Measurements from ENCODE around the gene STOML2.
"Not testable (repeated sequence)": the region's sequence is repeated elsewhere in the genome, so short reads cannot be mapped to it uniquely, and the experiment has no call there.

Gene STOML2

GRCh38 chr9:35102769-35103659, at the start of gene STOML2:
TSS of gene STOML2 (minus strand) at chr9:35103131. CDS start at chr9:35103094, 37 bp downstream.
- peak; percentile 97 for DNase-seq

GRCh38 chr9:35147941-35148563, 45.1 kb upstream of the STOML2 start:
- not testable (repeated sequence) for DNase-seq

- DNase-seq, result no peak
These were observed 39.1 kb upstream of the STOML2 start for GRCh38 chr9:35142037-35142436.

- DNase-seq, result no peak
These were observed 37.2 kb upstream of the STOML2 start for GRCh38 chr9:35140093-35140492.

GRCh38 chr9:35136866-35137265, 33.9 kb upstream of the STOML2 start:
- DNase-seq, result no peak

DNA sequence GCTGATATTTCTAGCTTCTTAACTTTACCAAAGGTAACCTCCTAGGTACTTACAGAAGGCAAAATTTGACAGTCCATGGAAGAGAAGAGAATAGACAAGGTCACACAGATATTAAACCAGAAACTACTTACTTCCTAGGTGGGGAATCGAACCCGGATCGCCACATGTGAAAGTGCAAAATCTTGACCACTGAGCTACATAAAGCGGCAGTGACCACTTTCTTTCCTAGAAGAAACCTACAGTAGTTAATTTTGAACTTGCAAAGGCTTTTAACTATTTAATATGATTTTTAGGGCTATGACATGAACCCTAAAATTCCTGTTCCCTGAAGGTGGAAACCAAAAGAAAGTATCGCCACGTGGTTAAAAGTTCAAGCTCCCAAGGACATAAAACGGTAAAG, 33.1 kb upstream of the STOML2 start:
- no peak for DNase-seq

DNA sequence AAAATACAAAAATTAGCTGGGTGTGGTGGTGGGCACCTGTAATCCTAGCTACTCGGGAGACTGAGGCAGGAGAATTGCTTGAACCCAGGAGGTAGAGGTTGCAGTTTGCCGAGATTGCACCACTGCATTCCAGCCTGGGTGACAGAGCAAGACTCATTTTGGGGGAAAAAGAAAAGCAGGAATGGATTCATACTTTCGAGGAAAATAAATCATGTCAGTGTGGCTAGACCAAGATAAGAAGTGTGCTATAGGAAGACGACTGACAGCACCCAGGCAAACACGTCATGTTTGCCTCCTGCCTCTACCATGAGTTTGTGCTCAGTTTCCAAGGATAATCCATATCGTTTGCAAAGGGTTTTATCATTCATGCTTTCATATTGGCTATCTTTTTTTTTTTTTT, 32.0 kb upstream of the STOML2 start:
- DNase-seq, result no peak

DNA sequence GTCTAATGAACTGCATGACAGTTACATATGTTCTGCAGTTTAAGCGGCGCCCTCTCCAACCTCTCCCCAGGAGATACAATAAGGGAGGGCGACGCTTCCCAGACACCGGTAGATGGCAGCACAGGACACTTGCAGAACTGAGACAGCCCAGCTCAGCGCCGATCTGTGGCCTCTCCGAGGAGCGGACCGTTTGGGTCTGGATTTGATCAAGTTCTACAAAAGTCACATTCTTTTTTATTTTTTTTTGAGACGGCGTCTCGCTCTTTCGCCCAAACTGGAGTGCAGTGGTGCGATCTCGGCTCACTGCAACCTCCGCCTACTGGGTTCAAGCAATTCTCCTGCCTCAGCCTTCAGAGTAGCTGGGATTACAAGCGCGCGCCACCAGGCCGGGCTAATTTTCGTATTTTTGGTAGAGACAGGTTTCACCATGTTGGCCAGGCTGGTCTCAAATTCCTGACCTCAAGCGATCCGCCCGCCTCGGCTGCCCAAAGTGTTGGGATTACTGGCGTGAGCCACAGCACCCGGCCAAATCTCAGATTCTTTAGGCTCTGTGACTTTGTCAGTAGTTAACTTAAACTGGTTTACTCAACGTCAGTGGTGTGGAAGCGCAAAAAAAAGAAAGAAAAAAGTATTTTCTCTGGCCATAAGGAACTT, 14.1 kb upstream of the STOML2 start:
- peak; percentile 92 for DNase-seq

- no peak for DNase-seq
These were observed 13.6 kb upstream of the STOML2 start for GRCh38 chr9:35116539-35116897.

GRCh38 chr9:35115680-35116538, 13.0 kb upstream of the STOML2 start, which contains the start of gene ATOSB:
TSS of gene ATOSB (minus strand) at chr9:35115862. CDS start at chr9:35108274, 7,588 bp downstream.
- peak; percentile 93 for DNase-seq

DNA sequence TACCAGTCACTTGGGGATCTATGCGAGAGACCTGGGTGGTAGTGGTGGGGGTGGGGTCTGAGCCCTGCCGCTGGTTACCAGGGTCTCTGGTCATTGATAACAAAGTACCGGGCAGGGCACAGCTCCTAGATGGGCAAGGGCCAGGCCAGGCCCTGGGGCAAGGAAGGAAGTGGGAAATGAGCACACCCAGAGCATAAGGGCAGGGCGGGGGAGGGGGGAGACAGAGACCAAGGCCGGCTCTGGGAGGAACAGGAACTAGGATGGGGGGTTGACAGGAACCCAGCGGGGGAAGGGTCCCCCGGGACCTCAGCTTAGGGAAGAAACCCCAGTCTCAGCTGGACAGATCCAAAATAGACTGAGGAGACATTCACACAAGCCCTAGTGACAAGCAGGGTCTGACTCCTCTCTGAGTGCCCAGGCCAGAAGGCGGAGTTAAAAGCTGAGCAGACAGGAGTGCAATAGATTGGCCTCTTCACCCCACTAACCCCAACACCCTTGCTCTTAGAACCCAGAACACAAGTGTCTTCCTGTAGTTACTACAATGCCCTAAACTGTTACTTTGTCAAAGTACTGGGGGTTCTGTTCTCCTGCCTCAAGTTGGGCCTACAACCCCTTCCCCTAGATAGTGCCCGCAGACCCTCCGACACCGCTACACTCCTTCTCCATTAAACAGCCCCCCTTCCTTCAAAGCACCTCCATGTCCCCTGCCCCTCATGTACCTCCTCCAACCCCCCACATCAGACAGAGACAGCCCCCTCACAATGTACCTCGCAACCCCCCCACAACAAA, 12.1 kb upstream of the STOML2 start:
- DNase-seq, result peak; percentile 47

DNA sequence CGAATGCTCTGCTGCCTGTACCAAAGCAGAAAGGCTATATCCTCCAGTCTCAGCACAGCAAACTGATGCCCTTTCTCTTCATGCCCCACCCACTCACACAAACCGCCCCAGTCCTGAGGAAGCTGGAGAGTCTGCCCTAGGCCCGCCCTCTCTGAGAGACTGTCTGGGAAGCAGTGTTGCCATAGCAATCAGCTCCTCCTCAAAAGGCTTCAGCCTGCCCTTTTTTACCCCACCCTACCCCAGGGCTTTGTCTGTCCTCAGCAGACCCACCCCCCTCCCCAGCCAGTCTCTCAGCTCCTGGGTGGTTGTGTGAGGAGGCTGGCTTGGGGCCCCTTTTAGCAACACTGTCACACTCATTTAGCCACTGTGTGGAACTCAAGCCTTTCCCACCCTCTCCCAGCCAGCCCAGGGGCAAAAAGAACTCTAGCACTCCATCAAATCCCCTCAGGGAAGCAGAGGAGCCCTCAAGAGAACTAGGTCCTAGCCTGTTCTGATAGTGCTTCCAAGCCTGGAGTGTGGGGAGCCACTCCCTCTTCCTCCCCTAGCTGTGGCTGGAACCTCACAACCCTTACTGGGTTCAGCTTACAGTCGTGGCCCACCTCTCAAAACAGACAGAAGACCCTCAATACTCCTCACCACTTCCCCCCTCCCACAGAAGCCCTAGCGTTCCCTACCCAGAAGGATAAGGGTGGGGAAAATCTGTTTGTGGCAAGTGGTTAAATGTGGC, 11.3 kb upstream of the STOML2 start:
- peak; percentile 77 for DNase-seq

GRCh38 chr9:35112257-35113020, 9.5 kb upstream of the STOML2 start:
- no peak for DNase-seq

DNA sequence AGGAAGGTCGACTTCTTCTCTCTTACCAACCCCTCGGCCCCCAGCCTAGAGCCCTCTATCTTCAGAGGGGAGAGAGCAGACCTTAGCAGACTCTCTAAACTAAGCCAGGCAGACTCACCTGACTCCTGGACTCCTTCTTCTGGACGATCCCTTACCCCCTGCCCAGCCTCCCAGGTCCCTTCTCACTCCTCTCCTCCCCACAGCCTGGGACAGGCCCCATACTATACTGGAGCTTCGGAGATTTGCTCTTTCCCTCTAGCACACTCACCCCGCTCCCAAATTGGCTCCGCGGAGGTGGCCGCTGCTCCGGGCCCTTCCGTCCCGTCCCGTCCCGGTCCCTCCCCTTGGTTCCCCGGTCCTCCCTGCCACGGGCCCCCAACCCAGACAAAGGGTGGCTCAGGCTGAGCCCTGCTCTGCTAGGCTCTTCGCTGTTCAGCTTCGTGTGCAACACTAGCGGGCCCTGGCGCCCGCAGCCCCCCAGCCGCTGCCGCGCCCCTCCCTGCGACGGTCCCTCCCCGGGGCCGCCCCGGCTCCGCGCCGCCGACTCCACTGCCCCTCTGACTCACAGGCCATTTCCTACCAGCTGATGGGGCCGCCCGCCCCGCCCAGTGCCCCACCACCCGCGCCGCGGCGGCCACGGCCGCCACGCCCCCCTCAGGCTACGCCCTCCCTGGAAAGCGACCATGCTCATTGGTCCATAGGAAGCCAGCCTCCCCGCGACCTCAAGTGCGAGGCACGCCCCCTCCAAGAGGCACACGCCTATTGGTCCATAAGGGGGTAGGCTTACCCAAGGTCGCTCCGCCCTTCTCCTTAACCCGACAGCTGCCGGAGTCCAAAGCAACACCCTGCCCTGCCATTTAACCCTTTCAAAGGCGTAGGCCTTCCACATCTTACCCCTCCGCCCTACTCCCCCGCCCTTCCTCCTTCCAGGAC, 8.3 kb upstream of the STOML2 start:
- peak; percentile 98 for DNase-seq

DNA sequence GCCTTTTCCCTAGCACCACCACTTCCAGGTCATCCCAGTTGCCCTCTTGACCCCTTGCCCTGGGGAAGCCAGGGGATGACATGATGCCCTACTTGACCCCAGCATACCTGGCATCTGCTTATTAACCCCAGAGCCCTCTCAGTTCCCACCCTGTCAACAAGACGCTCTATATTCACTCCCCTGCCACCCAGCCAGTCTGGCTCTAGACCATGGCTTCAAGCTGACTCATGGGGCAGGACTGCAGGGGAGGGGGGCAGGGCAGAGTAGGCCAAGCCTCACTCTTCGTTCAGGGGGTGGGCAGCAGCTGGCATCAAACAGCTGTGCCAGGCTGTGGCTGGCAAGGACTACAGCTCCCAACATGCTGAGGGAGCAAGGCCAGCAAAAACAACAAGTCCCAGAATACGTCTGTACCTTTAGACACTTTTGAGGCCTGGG, 7.4 kb upstream of the STOML2 start:
- DNase-seq, result no peak

GRCh38 chr9:35108946-35109575, 6.1 kb upstream of the STOML2 start:
- no peak for DNase-seq

GRCh38 chr9:35108461-35108860, 5.5 kb upstream of the STOML2 start:
- no peak for DNase-seq

Data from activated CD4-positive, alpha-beta T cell treated with anti-CD3 and anti-CD28 coated beads, Interleukin-2, amount 50 U/mL, for 16 hours (primary cell).